ENCODE results near the gene GTF2A1L. TPM values are rescaled to one million over a fixed set of nuclear protein-coding genes. Genes with fewer than 3 reads are reported as not detected.

Gene GTF2A1L
- total RNA-seq, 1 experiment from 2014 or later = not detected

DNA sequence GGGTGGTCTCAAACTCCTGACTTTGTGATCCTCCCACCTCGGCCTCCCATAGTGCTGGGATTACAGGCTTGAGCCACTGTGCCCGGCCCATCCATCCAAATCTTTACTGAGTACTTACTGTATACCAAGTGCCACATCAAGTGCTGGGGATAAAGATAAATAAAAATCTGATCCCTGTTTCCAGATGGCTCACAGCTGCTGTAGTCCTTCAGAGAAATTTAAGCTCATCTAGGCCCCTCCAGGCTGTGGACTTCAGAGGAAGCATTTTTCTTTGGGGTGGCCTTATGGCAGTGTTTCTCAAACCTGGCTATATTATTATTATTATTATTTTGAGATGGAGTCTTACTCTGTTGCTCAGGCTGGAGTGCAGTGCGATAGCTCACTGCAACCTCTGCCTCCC is 33.7 kb upstream of the GTF2A1L start:
- Mint-ChIP-seq H3K27ac (ENCODE audit: unreplicated experiment) (no peak overlapping the region), H3K36me3 (ENCODE audit: insufficient read depth, unreplicated experiment) (no peaks in the 10 kb centered on the region), H3K27me3 (ENCODE audit: insufficient read depth, unreplicated experiment) (peaks cover 2% of the 10 kb centered on the region), H3K4me1 (ENCODE audit: low read depth, unreplicated experiment) (peaks cover 18% of the 10 kb centered on the region), H3K9me3 (ENCODE audit: unreplicated experiment) (no peaks in the 10 kb centered on the region), H3K4me3 (ENCODE audit: unreplicated experiment) (no peak overlapping the region)
- intact Hi-C loops (cut with micrococcal nuclease; ENCODE audit: unreplicated experiment) = no loop called here
- BruUV-seq (replicated peaks) = no TSS peak
- Histone ChIP-seq H3K4me3 (ENCODE audit: low read depth, low read length) (no peak overlapping the region), H3K27me3 (replicated peaks; ENCODE audit: control insufficient read depth, insufficient read depth, low read length) (no peaks in the 10 kb centered on the region; the same call in 1 of the 2 replicates), H3K36me3 (ENCODE audit: control insufficient read depth, insufficient read depth, low read length) (no peaks in the 10 kb centered on the region), H3K9me3 (no peaks in the 10 kb centered on the region), H3K4me1 (peaks cover 20% of the 10 kb centered on the region)
- ChIA-PET CTCF (no interaction called here), POLR2A (no interaction called here)
- DNase-seq = no peak
- TF ChIP-seq, protein P1, sequence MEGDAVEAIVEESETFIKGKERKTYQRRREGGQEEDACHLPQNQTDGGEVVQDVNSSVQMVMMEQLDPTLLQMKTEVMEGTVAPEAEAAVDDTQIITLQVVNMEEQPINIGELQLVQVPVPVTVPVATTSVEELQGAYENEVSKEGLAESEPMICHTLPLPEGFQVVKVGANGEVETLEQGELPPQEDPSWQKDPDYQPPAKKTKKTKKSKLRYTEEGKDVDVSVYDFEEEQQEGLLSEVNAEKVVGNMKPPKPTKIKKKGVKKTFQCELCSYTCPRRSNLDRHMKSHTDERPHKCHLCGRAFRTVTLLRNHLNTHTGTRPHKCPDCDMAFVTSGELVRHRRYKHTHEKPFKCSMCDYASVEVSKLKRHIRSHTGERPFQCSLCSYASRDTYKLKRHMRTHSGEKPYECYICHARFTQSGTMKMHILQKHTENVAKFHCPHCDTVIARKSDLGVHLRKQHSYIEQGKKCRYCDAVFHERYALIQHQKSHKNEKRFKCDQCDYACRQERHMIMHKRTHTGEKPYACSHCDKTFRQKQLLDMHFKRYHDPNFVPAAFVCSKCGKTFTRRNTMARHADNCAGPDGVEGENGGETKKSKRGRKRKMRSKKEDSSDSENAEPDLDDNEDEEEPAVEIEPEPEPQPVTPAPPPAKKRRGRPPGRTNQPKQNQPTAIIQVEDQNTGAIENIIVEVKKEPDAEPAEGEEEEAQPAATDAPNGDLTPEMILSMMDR (IDR thresholded peaks at IDR 0.05; ENCODE audit: insufficient read depth in 1 of 2, low read depth in 1 of 2, low read length in 1 of 2, severe bottlenecking in 1 of 2, unreplicated experiment in 1 of 2) = no peak

DNA sequence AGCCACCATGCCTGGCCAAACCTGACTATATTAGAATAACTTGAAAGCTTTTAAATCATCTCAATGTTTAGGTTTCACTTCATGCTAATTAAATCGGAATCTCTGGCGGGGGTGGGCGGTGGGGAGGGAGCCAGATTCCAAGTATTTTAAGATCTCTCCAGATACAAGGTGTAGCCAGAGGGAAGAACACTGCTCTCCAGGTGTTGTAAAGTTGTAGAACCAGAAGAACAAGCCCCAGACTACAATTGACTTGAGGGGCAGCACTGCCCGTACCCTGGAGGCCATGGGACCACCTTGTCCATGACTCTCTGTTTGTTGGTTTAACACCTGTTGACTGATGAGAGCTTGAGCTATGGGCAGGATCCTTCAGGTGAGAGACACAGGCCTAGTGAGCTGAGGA is 33.1 kb upstream of the GTF2A1L start:
- BruUV-seq (replicated peaks) = no TSS peak
- Histone ChIP-seq H3K9me3 (no peaks in the 10 kb centered on the region), H3K27me3 (replicated peaks; ENCODE audit: control insufficient read depth, insufficient read depth, low read length) (no peaks in the 10 kb centered on the region; the same call in 1 of the 2 replicates), H3K4me3 (ENCODE audit: low read depth, low read length) (no peak overlapping the region), H3K4me1 (peaks cover 21% of the 10 kb centered on the region), H3K36me3 (ENCODE audit: control insufficient read depth, insufficient read depth, low read length) (no peaks in the 10 kb centered on the region)
- Mint-ChIP-seq H3K4me3 (ENCODE audit: unreplicated experiment) (no peak overlapping the region), H3K36me3 (ENCODE audit: insufficient read depth, unreplicated experiment) (no peaks in the 10 kb centered on the region), H3K9me3 (ENCODE audit: unreplicated experiment) (no peaks in the 10 kb centered on the region), H3K27me3 (ENCODE audit: insufficient read depth, unreplicated experiment) (peaks cover 2% of the 10 kb centered on the region), H3K27ac (ENCODE audit: unreplicated experiment) (no peak overlapping the region), H3K4me1 (ENCODE audit: low read depth, unreplicated experiment) (peaks cover 24% of the 10 kb centered on the region)
- intact Hi-C loops (cut with micrococcal nuclease; ENCODE audit: unreplicated experiment) = no loop called here
- POLR2A ChIA-PET = no interaction called here
- CTCF ChIA-PET = no interaction called here
- TF ChIP-seq, protein P1 (IDR thresholded peaks at IDR 0.05; ENCODE audit: insufficient read depth in 1 of 2, low read depth in 1 of 2, low read length in 1 of 2, severe bottlenecking in 1 of 2, unreplicated experiment in 1 of 2) = no peak
- DNase-seq = no peak

DNA sequence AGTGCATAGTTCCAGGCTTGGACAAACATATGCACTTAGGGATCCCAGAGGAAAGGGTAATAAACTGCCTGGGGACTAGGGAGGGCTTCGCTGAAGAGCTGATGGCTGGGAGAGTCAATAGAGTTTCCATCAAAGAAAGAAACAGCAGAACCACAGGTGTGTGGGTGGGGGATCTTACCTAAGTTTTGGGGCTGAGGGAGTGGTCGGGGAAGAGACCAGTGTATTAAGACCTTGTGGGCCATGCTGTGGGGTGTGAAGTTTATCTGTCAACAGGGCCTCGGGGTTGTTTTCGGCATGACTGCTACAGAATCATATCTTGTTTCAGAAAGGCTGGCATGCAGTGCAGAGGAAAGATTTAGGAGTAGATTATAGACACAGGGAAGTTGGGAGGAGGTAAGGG is 31.2 kb upstream of the GTF2A1L start:
- Mint-ChIP-seq H3K9me3 (ENCODE audit: unreplicated experiment) (no peaks in the 10 kb centered on the region), H3K36me3 (ENCODE audit: insufficient read depth, unreplicated experiment) (no peaks in the 10 kb centered on the region), H3K4me1 (ENCODE audit: low read depth, unreplicated experiment) (peaks cover 24% of the 10 kb centered on the region), H3K27ac (ENCODE audit: unreplicated experiment) (no peak overlapping the region), H3K4me3 (ENCODE audit: unreplicated experiment) (no peak overlapping the region), H3K27me3 (ENCODE audit: insufficient read depth, unreplicated experiment) (no peaks in the 10 kb centered on the region)
- BruUV-seq (replicated peaks) = no TSS peak
- H3K27me3 ChIP-seq (replicated peaks; ENCODE audit: control insufficient read depth, insufficient read depth, low read length) = no peaks in the 10 kb centered on the region
- DNase-seq = no peak
- intact Hi-C loops (cut with micrococcal nuclease; ENCODE audit: unreplicated experiment) = no loop called here
- no peaks in the 10 kb centered on the region for H3K36me3 ChIP-seq (ENCODE audit: control insufficient read depth, insufficient read depth, low read length)
- no peak overlapping the region for H3K4me3 ChIP-seq (ENCODE audit: low read depth, low read length)
- H3K9me3 ChIP-seq = no peaks in the 10 kb centered on the region
- POLR2A ChIA-PET = no interaction called here
- CTCF ChIA-PET = no interaction called here
- H3K4me1 ChIP-seq = peaks cover 21% of the 10 kb centered on the region
- TF ChIP-seq, protein P1 (IDR thresholded peaks at IDR 0.05; ENCODE audit: insufficient read depth in 1 of 2, low read depth in 1 of 2, low read length in 1 of 2, severe bottlenecking in 1 of 2, unreplicated experiment in 1 of 2) = no peak

Measured in Caco-2 (cell line).